ENCODE results near the gene RNF215.

- TF ChIP-seq MLLT10 (CRISPR knock-in tag; IDR thresholded peaks at IDR 0.05): no peak
- no peak for TF ChIP-seq MEF2D (CRISPR knock-in tag; IDR thresholded peaks at IDR 0.05)
- no peak for TF ChIP-seq ATF2 (CRISPR knock-in tag; IDR thresholded peaks at IDR 0.05)
- no peak for TF ChIP-seq ETV6 (CRISPR knock-in tag; conservative IDR thresholded peaks at IDR 0.05)
- TF ChIP-seq USF2 (IDR thresholded peaks at IDR 0.05; ENCODE audit: low read depth, low read length): no peak
- no peak for TF ChIP-seq USF2 (CRISPR knock-in tag; IDR thresholded peaks at IDR 0.05; ENCODE audit: borderline replicate concordance)
- TF ChIP-seq CTCF (CRISPR knock-in tag; IDR thresholded peaks at IDR 0.05): no peak
- TF ChIP-seq ATF3 (CRISPR knock-in tag; IDR thresholded peaks at IDR 0.05): no peak
- TF ChIP-seq ZFP37 (CRISPR knock-in tag; IDR thresholded peaks at IDR 0.05; ENCODE audit: borderline replicate concordance): no peak
- TF ChIP-seq ZNF205 (CRISPR knock-in tag; IDR thresholded peaks at IDR 0.05): no peak
- no peak for TF ChIP-seq TAF1 (CRISPR knock-in tag; IDR thresholded peaks at IDR 0.05)
- no peak for TF ChIP-seq PBX3 (CRISPR knock-in tag; IDR thresholded peaks at IDR 0.05; ENCODE audit: borderline replicate concordance)
Observed at GRCh38 chr22:30400159-30400558, 12.9 kb upstream of the RNF215 start.
